BJ (cell line): ENCODE results near the gene SIVA1. TPM values are rescaled to one million over a fixed set of nuclear protein-coding genes. Genes with fewer than 3 reads are reported as not detected.

Experiments used
- CTCF ChIA-PET: fragments of 350-600 bp; formaldehyde crosslinking; extraction: SDS; loops from one replicate; lab custom pipeline; 2021; ENCODE audit warnings: antibody characterized with exemption, inconsistent platforms; lab: Yijun Ruan, JAX
- POLR2A ChIA-PET: fragments of 300-600 bp; sonication (Branson Sonifier 250); formaldehyde crosslinking; extraction: SDS; loops from one replicate; lab custom pipeline; 2021; ENCODE audit warnings: antibody characterized with exemption; lab: Charles Lee
- DNase-seq: peaks from one replicate; pipeline ENCODE4 v3.0.0-alpha.2; 2011; ENCODE audit warnings: low read depth
- H3K27me3 ChIP-seq: 2 replicates; pipeline ENCODE4 v1.6.0; 2011; ENCODE audit warnings: low read length; ENCODE audit not compliant: control insufficient read depth, insufficient read depth
- H3K36me3 ChIP-seq: 2 replicates; pipeline ENCODE4 v1.5.1; 2011; ENCODE audit warnings: low read length; ENCODE audit not compliant: control insufficient read depth, insufficient read depth
- H3K4me3 ChIP-seq: 2 replicates; pipeline ENCODE4 v1.5.1; 2011; ENCODE audit warnings: low read depth, mild to moderate bottlenecking, control low read depth, low read length
- polyA plus RNA-seq: library from polyadenylated mRNA; depleted of rRNA; stranded (reverse); fragments of >200 nt; gene quantifications from 2 replicates; pipeline ENCODE4 v1.2.3, GENCODE V29; 2011
- TF ChIP-seq, protein P1 (sequence below): IDR thresholded peaks from 2 replicates; pipeline ENCODE4 v1.5.1; 2011; ENCODE audit warnings: low read depth, mild to moderate bottlenecking, control low read depth, inconsistent platforms, low read length, moderate library complexity; ENCODE audit not compliant: insufficient read depth

SIVA1 gene
- polyA plus RNA-seq, 1 experiment = 116 TPM

DNA sequence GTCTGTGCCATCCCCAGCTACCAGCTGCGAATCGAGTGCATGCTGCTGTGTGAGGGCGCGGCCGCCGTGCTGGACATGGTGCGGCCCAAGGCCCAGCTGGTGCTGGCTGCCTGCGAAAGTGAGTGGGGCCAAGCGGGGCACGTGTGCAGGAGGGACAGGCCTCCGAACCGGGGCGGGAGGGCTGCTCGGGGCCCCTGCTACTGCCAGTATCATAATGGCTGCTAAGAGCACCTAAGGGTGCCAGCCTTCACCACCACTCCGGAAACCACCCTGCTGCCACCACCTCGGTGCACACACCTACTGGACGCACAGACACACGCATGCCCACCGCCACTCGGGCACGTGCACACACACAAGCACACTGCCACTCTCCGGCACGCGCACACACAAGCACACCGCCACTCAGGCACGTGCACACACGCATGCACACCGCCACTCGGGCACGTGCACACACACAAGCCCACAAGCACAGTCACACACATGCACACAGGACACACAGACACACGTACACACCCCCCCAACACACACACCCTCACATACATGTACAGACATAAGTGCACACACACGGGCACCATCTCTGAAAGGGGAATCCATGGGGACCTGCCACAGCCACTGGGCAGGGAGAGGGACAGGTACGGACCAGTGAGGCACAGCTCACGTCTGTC, 42.7 kb upstream of the SIVA1 start:
- TF ChIP-seq, protein P1, sequence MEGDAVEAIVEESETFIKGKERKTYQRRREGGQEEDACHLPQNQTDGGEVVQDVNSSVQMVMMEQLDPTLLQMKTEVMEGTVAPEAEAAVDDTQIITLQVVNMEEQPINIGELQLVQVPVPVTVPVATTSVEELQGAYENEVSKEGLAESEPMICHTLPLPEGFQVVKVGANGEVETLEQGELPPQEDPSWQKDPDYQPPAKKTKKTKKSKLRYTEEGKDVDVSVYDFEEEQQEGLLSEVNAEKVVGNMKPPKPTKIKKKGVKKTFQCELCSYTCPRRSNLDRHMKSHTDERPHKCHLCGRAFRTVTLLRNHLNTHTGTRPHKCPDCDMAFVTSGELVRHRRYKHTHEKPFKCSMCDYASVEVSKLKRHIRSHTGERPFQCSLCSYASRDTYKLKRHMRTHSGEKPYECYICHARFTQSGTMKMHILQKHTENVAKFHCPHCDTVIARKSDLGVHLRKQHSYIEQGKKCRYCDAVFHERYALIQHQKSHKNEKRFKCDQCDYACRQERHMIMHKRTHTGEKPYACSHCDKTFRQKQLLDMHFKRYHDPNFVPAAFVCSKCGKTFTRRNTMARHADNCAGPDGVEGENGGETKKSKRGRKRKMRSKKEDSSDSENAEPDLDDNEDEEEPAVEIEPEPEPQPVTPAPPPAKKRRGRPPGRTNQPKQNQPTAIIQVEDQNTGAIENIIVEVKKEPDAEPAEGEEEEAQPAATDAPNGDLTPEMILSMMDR = no peak
- Histone ChIP-seq H3K36me3 (peaks cover 62% of the 10 kb centered on the region), H3K27me3 (no peaks in the 10 kb centered on the region), H3K4me3 (no peak overlapping the region)
- ChIA-PET POLR2A (no interaction called here), CTCF (interaction anchor here (0.9 to 2.3 kb wide), 7 partner anchors 8 to 70 kb away, joined by 3 to 8 read pairs (median 5); partner anchors contain the start of gene SIVA1)
- DNase-seq = no peak

DNA sequence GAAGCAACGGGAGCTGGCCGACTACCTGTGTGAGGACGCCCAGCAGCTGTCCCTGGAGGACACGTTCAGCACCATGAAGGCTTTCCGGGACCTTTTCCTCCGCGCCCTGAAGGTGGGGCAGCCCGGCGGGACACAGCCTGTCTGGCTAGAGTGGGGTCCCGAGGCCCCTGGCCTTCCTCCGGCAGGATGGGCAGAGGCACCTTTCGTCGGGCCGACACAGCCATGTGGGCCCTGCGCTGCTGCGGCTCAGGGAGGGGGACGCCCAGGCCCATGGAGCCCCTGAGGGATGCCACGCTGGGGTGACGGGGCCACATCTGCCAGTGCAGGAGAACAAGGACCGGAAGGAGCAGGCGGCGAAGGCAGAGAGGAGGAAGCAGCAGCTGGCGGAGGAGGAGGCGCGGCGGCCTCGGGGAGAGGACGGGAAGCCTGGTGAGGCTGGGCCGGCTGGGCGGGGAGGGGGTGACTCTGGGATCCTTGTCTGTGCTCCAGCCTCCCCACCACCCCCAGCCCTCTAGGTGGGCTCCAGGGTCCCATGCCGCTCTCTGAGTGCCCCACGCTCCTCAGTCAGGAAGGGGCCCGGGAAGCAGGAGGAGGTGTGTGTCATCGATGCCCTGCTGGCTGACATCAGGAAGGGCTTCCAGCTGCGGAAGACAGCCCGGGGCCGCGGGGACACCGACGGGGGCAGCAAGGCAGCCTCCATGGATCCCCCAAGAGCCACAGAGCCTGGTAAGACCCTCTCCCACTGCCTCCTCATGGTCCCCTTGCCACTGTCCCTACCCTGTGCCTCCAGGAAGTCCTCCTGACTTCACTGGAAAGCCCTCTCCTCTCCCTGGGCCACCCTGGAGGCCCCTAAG, 39.8 kb upstream of the SIVA1 start:
- TF ChIP-seq, protein P1 = no peak
- Histone ChIP-seq H3K27me3 (no peaks in the 10 kb centered on the region), H3K36me3 (peaks cover 59% of the 10 kb centered on the region), H3K4me3 (no peak overlapping the region)
- ChIA-PET CTCF (interaction anchor here (1.5 to 1.6 kb wide), 2 partner anchors 10 to 12 kb away, joined by 3 to 5 read pairs; no protein-coding TSS in a partner anchor), POLR2A (no interaction called here)
- DNase-seq = no peak

DNA sequence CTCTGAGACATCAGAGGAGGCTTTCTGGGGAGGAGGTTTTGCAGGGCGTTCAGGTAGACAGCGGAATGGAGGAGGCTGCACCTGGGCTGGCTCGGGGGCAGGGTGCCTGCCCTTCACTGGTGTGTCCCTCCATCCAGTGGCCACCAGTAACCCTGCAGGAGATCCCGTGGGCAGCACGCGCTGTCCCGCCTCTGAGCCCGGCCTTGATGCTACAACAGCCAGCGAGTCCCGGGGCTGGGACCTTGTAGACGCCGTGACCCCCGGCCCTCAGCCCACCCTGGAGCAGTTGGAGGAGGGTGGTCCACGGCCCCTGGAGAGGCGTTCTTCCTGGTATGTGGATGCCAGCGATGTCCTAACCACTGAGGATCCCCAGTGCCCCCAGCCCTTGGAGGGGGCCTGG, 38.9 kb upstream of the SIVA1 start:
- ChIA-PET POLR2A (no interaction called here), CTCF (no interaction called here)
- Histone ChIP-seq H3K4me3 (no peak overlapping the region), H3K36me3 (peaks cover 65% of the 10 kb centered on the region), H3K27me3 (no peaks in the 10 kb centered on the region)
- no peak for DNase-seq
- TF ChIP-seq, protein P1 = no peak

DNA sequence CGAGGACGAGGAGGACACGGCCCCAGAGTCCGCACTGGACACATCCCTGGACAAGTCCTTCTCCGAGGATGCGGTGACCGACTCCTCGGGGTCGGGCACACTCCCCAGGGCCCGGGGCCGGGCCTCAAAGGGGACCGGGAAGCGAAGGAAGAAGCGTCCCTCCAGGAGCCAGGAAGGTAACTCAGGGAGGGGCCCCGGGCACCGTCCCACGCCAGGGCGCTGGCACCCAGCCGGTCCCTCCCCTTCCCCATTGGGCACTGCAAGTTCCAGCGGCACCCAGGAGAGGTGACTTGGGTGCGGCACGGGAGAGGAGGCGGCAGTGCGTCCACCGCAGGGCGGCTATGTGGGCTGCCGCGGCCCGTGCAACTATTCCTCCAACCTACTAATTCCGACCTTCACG, 38.3 kb upstream of the SIVA1 start:
- ChIA-PET POLR2A (no interaction called here), CTCF (no interaction called here)
- TF ChIP-seq, protein P1 = no peak
- no peak for DNase-seq
- Histone ChIP-seq H3K27me3 (no peaks in the 10 kb centered on the region), H3K36me3 (peaks cover 63% of the 10 kb centered on the region), H3K4me3 (no peak overlapping the region)

DNA sequence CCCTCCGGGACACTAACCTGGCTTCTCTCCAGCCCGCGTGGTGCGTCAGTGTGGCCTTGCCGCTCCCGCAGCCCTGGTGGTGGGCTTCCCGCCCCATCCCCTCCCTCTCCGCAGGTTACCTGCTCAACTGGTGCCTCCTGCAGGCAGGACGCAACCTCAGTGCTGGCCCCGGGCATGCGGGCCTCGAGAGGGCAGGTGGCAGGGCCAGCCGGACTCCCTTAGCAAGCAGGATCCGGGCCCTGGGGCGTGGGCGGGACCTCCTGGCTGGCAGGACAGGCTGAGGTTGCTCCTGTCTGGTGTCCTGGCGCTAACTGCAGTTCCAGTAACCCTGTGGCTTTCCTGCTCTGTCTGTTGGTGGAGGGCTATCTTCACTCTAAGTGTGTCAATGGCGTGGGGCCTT, 37.5 kb upstream of the SIVA1 start:
- peaks cover 58% of the 10 kb centered on the region for H3K36me3 ChIP-seq
- H3K27me3 ChIP-seq = no peaks in the 10 kb centered on the region
- DNase-seq = no peak
- no peak overlapping the region for H3K4me3 ChIP-seq
- TF ChIP-seq, protein P1 = no peak
- POLR2A ChIA-PET = no interaction called here
- CTCF ChIA-PET = interaction anchor here (1.1 kb wide), 1 partner anchor 76 kb away, joined by 3 read pairs; no protein-coding TSS in a partner anchor
